AG09319 (cell line): ENCODE data around the gene TMEM101.

ENCODE experiments used
- DNase-seq: peaks from one replicate; pipeline ENCODE4 v3.0.0-alpha.2; 2010; ENCODE audit warnings: low read depth; ENCODE audit errors: extremely low read depth
- TF ChIP-seq, protein P1 (sequence below): IDR thresholded peaks from 2 replicates; pipeline ENCODE4 v1.5.1; 2011; ENCODE audit warnings: low read depth, mild to moderate bottlenecking, inconsistent platforms, low read length, moderate library complexity

Gene TMEM101

DNA sequence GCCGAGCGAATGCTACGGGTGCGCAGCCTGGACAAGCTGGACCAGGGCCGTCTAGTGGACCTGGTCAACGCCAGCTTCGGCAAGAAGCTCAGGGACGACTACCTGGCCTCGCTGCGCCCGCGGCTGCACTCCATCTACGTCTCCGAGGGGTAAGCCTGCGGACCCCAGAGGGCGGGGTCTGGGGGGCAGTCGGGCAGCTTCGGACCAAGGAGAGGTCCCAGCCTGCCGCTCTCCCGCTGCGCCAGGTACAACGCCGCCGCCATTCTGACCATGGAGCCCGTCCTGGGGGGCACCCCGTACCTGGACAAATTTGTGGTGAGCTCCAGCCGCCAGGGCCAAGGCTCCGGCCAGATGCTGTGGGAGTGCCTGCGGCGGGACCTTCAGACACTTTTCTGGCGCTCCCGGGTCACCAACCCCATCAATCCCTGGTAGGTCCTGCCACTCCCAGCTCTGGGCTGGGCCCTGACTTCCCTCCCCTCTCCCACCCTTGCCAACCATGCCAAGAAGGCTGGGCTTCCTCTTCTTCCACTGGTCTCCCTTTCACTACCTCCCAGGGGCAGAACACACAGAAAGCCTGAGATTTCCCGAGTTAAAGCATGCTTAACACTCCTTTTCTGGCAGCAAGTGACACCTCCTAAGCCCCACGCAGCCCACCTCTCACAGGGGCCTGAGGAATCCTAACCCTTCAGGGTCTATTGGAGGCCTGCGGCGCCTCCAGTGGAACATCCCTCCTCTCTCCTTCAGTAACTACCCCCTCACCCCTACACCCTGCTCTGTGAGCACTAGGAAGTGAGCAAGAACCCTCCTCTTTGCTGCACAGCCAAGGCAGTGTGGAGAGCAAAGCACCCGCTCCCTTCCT lies 7.2 kb downstream of the TMEM101 start:
- no peak for DNase-seq
- TF ChIP-seq, protein P1, sequence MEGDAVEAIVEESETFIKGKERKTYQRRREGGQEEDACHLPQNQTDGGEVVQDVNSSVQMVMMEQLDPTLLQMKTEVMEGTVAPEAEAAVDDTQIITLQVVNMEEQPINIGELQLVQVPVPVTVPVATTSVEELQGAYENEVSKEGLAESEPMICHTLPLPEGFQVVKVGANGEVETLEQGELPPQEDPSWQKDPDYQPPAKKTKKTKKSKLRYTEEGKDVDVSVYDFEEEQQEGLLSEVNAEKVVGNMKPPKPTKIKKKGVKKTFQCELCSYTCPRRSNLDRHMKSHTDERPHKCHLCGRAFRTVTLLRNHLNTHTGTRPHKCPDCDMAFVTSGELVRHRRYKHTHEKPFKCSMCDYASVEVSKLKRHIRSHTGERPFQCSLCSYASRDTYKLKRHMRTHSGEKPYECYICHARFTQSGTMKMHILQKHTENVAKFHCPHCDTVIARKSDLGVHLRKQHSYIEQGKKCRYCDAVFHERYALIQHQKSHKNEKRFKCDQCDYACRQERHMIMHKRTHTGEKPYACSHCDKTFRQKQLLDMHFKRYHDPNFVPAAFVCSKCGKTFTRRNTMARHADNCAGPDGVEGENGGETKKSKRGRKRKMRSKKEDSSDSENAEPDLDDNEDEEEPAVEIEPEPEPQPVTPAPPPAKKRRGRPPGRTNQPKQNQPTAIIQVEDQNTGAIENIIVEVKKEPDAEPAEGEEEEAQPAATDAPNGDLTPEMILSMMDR = no peak

GRCh38 chr17:44006598-44007345 lies 8.0 kb downstream of the TMEM101 start:
- DNase-seq = peak; percentile 88

GRCh38 chr17:44006272-44006597 lies 8.5 kb downstream of the TMEM101 start:
- TF ChIP-seq, protein P1 = no peak
- DNase-seq = no peak

More at GRCh38 chr17:44006598-44007345, 8.0 kb downstream of the TMEM101 start:
- TF ChIP-seq, protein P1 = peak; percentile 71

DNA sequence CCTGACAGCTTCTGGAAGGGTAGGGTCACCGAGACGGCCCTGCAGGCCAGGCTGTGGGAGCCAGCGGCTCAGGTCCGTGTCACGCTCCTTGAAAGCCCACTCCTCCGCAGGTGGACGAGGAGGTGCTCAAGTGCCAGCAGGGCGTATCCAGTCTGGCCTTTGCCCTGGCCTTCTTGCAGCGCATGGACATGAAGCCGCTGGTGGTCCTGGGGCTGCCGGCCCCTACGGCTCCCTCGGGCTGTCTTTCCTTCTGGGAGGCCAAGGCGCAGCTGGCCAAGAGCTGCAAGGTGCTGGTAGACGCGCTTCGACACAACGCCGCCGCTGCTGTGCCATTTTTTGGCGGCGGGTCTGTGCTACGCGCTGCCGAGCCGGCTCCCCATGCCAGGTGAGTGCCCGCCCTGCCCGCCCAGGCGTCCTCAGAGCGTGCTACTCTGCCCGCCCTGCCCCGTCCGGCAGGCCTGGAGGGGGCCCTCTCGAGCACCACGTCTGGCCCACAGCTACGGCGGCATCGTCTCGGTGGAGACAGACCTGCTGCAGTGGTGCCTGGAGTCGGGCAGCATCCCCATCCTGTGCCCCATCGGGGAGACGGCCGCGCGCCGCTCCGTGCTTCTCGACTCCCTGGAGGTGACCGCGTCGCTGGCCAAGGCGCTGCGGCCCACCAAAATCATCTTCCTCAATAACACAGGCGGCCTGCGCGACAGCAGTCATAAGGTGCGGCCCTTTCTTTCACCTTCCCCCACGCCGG lies 9.1 kb downstream of the TMEM101 start:
- DNase-seq = no peak

DNA sequence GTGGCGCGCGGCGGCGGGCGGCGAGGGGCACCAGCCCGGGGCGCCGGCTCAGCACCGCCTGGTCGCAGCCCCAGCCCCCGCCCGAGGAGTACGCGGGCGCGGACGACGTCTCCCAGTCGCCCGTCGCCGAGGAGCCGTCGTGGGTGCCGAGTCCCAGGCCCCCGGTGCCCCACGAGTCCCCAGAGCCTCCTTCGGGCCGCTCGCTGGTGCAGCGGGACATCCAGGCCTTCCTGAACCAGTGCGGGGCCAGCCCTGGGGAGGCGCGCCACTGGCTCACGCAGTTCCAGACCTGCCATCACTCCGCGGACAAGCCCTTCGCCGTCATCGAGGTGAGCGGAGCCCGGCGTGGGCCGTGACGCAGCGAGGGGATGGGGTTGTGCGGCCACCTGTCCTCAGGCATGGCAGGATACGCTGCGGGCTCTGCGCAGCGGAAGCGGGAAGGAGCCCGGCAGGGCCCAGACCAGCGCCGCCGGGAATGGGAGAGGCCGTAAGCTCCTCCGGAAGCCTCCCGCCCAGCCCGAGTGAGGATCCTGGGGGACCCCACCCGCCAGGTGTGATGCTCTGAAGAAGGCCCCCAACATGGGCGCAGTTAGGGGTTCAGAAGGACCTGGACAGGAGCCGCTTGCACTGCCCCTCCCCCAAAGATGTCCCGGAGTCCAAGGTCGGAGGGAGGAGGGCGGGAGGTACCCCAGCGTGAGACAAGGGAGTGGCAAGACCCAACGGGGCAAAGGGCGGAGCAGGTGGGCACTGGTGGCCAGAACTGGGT lies 9.8 kb downstream of the TMEM101 start:
- no peak for DNase-seq
- TF ChIP-seq, protein P1 = no peak

More for the DNA sequence above, 9.1 kb downstream of the TMEM101 start:
- TF ChIP-seq, protein P1 = peak; percentile 17

DNA sequence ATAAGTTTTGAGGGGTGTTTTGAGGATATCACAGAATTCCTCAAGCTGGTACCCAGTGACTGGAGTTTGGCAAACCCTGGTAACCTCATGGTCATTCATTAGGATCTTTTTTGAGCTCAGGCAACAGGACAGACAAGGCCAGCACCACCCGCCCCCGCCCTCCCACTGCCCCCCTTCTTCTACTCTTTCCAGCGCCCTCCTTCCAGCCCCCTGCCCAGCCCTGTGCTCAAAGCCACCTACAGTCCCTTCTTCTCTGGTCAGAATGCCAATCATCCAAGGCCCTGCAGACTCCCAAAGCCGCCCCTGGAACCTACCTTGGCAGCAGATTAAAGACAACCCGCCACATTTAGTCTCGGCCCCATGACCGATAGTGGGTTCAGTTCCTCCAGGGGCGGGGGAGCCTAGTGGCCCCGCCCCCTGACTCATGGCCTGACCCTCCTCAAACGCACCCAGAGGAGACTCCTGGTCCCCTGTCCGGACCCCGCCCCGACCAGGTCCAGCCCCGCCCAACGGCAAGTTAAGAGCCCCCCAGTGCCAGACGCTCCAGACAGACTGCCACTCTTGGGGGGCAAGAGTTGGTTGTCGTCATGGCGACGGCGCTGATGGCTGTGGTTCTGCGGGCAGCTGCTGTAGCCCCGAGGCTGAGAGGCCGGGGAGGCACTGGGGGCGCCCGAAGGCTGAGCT lies 10.5 kb downstream of the TMEM101 start, which contains the start of gene NAGS:
NAGS (plus strand) TSS at position 546 of the 684 bp plus-strand sequence; CDS start at position 588, 42 bp downstream.
- DNase-seq = no peak
- TF ChIP-seq, protein P1 = no peak
